UCSD-AML1 (cell line): ENCODE results near the gene USP31.
"Not testable (repeated sequence)": the region's sequence is repeated elsewhere in the genome, so short reads cannot be mapped to it uniquely, and the experiment has no call there.

Experiments
- DNase-seq: peaks from one replicate; lab custom pipeline; 2025; ENCODE audit not compliant: unreplicated experiment; lab: John Stamatoyannopoulos, UW

Gene USP31

DNA sequence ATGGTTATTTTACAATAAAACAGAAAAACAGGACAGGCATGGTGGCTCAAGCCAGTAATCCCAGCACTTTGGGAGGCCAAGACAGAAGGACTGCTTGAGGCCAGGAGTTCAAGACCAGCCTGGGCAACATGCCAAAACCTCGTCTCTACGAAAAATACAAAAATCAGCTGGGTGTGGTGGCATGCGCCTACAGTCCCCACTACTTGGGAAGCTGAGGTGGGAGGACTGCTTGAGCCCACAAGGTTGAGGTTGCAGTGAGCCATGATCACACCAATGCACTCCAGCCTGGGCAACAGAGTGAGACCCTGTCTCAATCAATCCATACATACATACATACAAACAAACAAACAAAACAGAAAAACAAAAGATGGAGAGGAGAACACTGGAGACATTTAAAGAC lies 45.6 kb downstream of the USP31 start:
- no peak for DNase-seq

DNA sequence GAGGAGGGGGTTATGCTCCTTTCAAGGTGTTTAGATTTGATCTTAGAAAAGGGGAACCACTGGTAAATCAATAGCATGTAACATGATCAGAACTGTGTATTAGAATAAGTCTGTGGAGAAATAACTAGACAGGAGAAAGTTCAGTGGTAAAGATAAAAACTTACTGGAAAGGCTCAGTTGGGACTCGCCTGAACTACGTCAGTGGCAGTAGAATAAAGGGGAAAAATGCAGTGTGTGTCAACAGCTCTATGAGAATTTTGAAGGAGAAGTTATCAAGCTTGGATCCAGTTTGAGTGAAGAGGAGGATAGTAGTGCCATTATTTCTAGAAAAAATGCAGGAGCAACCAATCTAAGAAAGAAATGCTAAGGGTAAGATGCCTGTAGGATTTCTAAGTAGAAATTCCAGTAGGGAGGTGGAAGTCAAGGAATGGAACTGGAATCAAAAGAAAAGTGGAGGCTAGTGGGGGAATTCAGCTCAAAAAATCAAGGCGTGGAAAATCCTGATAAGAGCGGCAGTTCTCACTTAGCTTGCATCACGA lies 48.2 kb downstream of the USP31 start:
- no peak for DNase-seq

DNA sequence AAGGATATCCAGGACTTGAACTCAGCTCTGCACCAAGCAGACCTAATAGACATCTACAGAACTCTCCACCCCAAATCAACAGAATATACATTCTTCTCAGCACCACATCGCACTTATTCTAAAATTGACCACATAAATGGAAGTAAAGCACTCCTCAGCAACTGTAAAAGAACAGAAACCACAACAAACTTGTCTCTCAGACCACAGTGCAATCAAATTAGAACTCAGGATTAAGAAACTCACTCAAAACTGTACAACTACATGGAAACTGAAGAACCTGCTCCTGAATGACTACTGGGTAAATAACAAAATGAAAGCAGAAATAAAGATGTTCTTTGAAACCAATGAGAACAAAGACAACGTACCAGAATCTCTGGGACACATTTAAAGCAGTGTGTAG lies 52.8 kb downstream of the USP31 start:
- not testable (repeated sequence) for DNase-seq

DNA sequence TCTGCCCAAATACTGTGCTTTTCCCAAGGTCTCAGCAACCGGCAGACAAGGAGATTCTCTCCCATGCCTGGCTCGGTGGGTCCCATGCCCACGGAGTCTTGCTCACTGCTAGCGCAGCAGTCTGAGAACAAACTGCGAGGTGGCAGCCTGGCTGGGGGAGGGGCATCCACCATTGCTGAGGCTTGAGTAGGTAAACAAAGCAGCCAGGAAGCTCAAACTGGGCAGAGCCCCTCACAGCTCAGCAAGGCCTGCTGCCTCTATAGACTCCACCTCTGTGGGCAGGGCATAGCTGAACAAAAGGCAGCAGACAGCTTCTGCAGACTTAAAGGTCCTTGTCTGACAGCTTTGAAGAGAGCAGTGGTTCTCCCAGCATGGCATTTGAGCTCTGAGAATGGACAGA lies 55.1 kb downstream of the USP31 start:
- DNase-seq = not testable (repeated sequence)

DNA sequence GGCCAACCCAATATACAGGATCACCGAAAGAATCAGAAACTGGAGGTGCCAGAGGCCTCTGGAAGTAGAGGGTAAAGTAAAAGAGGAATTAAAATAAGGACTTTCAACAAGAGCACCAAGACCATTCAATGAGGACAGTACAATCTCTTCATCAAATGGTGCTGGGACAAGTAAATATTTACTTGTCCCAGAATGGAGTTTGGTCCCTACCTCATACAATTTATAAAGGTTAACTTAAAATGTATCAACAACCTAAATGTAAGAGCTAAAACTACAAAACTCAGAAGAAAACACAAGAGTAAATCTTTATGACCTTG lies 56.5 kb downstream of the USP31 start:
- DNase-seq = no peak

DNA sequence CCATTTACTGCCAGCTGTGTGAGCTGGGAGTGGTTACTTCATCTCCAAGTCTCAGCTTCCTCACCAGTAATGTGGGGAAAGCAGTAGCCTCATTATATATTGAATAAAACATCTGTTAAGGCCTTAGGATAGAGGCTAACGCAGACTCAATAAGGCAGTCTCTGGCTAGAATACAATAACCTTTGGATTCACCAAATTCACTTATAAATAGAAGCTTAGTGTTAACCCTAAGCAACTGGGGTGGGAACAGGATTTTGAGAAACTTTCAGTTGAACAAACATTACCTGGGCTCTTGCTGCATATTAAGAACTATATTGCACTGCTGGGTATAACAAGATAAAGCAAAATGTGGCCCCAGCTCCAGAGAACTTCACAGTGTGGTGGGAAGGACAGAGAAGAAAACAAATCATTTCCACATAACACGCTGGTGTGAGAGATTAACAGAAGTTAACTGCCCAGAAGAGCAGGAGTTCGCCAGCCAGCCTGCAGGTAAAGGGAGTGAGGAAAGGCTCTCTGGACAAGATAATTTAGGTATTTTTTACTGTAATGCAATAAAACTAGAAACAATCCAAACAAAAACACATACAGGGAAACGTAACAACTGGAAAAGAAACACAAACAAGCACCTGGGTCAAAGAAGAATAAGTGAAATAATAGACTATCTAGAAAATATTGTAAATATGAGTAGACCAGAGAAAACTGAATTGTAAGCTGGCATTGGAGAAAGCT lies 57.0 kb downstream of the USP31 start:
- DNase-seq = no peak

DNA sequence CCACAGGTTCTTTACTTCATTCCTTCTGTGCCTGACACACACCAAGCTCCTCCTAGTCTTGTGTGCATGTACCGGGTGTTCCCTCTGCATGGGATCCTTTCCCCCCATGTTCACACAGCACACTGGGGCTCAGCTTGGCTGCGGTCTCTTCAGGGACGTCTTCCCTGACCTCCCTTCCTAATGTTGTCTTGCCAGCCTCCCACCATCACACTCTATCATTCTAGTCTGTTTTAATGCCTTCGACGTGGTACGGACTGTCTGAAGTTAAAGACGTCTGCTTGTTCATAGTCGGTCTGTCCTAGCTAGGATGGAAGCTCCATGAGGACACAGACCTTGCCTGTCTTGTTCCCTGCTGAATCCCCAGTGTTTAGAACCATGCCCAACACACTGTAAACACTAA lies 60.1 kb downstream of the USP31 start:
- no peak for DNase-seq

DNA sequence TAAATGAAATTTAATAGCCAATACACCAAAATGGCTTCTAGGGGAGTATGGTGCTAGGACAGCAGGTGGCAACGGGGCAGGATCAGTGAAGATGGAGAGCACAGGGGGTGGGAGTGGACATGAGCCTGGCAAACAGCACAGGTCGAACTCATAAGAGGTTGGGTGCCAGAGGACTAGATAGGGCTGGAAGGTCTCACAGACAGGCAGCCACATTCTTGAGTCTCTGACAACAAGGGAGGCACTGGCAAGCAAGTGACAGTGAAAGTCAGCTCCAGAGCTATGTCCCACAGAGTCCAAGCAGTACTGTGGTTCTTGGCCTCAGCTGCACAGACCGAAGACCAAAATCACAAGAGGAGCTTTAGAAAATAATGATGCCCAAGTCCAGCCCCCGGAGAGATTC lies 61.2 kb downstream of the USP31 start:
- no peak for DNase-seq

DNA sequence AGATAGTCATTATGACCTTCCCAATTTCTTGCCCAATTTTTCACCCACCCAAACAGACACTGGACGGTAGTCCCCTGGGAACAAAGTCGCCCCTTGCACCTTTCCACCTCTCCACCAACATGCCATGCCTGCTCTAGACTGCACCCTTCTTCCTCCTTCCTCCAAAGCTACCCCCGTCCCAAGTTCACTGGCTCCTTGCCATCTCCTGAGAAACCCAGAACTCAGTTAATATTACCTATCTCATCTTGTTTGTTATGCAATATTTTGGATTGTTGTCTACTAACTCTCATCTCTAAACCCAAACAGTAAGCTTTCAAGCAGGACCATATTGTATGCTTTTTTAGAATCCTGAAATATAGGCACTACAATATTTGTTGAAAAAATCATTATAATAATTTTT lies 63.3 kb downstream of the USP31 start:
- DNase-seq = no peak

DNA sequence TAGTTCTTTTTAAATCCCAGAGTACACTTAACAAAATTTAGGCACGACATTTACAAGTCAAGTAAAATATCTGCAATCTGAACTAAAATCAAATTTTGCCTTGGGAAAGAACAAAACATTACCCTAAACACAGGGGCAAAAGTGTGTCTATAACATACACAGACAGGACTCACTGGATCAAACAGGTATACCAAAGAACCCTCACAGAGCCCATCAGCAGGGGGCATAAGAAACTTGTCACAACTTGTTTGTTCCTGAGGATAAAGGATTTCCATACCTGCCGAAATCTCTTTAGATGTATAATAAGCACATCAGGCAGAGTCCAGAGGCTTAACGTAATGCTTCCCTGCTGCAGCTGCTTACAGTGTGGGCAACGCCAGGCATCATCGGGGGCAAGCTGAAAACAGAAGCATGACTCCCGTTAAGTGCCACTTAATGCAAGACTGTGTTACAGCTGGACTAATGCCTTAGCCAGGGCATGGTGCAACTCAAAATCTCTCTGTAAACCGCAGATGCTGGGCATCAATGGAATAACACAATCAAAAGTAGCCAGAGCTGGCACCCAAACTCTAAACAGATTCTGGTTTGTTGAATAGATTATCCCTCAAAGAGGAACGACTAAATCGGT lies 67.0 kb downstream of the USP31 start:
- DNase-seq = no peak

DNA sequence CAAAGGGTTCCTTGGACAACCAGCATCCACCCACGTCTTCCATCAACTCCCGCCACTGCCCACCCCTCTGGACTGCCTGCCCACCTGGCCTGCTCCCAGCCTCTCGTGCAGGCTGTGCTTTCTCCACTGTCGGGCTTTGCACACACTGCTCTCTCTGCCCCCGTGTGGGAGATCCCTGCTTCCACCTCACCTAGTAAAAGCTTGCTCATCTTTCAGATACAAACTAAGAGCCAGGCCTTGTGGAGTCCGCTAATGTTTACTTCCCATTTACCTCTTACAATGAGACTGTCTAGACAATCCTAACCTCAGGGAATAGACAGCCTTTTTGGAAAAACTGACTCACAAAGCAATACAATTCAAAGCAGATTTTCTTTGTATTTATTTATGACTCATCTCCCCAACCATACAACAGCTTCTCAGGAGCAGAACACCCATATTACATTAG lies 67.6 kb downstream of the USP31 start:
- DNase-seq = no peak

DNA sequence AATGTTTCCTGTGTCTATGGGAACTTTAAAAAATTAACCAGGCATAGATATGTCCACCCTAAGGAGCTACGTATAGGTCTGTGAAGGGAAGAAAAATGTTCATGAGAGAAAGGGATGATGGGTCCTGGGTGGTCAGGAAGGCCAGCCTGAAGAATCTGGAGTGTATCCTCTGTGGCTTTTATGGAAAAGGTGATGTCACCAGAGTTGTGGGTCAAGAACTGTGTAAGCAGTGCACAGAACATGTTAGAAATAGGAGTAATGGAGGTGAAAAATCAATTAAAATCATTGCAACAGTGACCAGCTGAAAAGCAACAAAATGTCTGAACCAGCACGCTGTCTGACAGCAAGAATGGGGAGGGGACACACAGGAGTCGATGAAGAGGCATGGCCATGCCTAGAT lies 68.5 kb downstream of the USP31 start:
- DNase-seq = no peak

DNA sequence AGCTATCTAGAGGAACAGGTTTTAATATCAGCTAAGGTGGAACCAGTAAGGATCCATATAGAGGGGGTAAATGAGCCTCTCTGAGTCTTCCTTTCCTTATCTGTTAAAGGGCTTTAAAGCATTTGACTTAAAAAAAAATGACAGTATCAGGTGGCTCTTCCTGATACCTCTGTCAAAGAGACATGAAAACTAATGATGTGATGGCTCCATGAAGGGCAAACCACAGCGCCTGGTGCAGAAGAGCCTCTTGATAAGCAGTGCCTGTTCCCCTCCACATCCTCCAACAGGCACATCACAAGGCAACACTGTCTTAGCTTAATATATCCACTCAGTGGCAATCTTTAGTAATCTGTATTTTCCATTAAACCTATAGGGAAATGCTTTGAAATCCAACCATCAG lies 68.9 kb downstream of the USP31 start:
- DNase-seq = no peak

DNA sequence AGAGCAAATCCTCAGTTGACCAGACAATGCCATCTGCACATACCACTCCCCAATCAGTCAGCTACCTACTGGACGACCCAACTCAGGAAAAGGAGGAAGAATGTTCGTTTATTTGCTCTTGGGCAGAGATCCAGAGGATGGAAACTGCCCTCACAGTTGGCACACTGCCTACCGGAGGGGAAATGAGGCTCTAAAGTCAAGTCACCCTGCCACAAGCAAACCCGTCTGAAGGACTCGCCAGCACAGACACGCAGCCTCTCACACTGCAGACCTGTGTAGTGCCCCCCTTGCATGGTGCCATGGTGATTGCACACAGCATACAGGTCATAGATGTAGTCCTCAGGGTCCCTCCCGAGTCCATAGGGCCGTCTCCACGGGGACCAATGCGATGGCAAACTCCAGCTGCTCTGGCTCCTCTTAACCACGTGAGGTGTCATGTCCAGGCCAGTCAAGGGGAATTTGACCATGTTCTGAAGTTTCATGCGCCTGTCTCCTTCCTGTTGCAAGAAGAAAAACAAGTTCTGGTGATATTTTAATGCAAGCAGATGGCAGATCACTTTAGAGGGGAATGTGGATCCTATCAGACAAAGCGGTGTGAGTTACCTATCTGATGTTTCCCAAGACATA lies 69.5 kb downstream of the USP31 start:
- no peak for DNase-seq

DNA sequence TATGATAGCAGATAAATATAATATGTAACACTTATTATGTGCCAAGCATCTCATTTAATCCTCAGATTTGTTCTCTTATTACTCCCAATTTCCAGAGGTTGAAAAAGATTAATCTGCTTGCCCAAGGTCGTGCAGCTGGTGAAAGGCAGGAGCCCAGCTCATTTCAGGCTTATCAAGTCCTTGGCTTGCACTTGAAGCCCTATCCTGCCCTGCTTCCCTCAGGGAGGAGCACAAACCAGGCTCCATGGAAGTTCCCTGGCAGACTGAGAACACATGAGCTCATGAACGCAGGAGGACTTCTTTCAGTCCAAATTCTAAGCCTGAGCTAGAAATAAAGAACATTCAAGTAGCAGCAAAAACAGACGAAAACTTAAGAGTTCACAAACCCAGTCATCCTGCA lies 74.8 kb downstream of the USP31 start:
- no peak for DNase-seq

DNA sequence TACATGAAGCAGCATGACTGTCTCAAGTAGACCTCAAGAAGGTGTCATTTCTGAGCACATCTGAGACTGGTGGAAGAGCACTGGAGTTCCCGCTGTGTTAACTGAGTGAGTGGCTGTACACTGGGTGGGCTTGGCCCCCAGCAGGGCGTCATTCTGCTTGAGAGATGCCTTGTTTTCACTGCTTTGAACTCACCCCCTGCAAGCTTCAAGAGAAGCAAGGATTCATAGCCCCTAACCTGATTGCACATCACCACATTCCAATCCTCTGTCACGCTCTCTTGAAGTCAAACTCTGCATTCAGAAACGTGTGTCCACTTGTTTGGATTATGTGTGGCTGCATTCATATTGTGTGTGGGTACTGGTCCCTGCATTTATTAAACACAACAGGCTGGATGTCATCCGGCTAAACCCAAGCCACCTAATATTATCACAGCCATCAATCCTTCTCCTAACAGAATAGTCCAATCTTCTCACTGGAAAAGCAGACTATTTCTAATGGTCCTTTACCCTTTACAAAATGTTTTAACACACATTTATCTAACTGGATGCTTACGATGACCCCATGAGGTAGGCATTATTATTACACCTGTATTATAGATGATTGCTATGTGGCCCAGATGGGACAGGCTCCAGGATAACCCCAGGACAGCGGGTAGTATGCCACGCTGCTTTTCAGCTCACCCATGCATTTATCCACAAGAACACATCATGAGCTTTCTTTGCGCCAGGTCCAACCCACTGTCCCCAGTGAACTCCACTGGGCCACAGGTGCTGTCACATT lies 76.3 kb downstream of the USP31 start:
- no peak for DNase-seq

DNA sequence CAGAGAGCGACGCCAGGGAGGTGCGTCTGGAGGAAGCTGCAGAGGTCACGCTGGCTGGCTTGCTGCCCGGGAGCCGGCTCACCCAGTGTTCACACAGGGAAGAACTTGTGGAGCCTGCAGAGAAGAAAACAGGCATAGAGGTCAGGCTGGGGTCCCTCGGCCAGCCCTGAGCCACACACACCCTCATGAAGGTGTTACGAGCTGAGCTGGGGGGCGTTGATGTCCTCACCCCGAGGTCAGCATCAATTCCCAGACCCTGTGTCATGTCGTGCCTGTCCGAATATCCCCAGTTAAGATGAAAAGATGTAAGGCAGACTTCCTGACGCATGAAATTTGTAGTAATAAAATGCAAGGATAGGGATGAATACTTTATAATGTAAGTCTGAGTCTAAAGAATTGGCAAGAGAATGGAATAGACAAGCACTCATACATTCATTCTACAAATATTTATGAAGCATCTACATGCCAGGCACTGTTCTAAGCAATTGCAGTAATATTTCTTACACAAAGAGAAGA lies 77.1 kb downstream of the USP31 start:
- no peak for DNase-seq

DNA sequence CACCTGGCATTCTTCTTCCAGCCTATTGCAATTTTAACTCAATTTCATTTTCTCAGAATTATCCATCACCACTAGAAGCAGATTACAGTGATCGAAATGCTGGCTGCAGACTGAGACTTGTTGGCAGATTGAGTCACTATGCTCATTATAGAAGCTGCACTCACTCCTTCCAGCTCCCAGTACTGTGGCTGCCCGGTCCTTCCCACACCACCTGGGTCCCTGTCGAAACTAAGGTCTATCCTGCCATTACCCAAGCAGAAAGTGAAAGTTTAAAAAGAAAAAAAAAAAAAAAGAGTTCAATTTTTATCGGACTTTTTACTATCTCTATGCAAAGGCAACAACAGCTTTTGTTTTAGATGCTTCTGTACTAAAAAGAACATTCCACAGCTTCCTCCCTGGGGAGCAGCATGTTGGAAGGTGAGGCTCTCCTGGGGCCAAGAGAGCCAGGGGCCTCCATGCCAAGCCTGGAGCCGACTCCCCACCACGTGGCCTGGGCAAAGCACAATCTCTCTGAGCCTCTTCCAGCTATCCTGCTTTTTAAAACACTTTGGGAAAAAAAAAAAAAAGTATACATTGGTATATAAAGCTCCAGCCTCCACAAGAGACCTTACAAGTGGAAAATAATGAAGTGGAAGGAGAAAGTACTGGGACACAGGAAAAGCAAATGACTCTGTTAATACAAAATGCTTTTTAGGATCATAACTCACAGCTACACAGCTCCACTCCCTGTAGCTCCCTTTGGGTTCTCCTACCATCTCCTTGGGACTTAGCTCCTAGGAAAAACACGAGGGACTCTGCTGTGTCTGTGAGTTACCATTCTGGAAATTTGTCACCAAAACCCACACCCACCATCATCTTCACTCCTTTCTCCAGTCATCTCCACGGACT lies 77.8 kb downstream of the USP31 start:
- no peak for DNase-seq

DNA sequence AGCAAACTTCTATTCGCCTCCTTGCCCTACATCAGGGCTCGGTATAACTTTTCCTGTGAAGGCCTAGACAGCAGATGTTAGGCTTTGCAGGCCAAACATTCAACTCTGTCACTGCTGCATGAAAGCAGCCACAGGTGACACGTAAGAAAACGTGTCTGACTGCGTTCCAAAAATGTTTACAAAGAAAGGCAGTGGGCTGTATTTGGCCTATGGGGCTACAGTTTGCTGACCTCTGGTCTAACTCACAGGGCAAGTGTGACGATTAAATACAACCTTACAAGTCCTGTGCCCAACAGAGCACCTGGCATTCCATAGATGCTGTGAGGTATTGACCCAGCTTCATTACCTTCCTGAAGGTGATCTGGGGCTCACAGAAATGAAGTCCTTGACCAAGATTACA lies 79.4 kb downstream of the USP31 start:
- no peak for DNase-seq

DNA sequence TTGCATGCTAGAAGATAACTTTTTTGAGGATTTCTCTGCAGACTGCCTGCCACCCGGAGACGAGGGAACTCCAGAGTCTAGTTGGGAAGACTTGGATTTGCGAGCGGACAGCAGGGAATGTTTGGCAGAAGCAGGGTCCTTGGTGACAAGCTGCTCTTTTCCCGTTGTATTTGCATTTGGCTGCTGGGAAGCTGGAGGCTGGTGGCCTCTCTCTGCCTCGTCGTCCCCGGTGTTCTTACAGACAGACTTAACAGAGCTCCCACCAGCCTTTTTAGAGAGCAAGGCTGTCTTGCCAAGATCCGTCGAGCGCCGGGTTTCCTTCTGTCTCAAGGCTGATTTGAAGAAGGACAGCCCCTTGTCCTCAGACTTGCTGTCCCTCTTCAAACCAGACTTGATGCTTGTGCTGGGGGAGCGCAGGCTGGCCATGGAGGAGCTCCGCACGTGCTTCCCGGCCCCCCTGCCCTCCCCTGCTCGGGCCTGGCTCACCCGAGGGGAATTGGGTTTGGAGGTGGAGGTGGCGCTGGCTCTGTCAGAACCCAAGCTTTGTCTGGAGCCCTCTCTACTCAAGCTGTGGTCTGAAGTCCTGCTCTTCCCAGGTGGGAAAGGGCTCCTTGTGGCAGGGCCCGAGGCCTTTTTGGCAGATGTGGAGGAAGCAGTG lies 81.0 kb downstream of the USP31 start:
- no peak for DNase-seq
